ENCODE measurements around the gene FGD6.

The FGD6 gene

DNA sequence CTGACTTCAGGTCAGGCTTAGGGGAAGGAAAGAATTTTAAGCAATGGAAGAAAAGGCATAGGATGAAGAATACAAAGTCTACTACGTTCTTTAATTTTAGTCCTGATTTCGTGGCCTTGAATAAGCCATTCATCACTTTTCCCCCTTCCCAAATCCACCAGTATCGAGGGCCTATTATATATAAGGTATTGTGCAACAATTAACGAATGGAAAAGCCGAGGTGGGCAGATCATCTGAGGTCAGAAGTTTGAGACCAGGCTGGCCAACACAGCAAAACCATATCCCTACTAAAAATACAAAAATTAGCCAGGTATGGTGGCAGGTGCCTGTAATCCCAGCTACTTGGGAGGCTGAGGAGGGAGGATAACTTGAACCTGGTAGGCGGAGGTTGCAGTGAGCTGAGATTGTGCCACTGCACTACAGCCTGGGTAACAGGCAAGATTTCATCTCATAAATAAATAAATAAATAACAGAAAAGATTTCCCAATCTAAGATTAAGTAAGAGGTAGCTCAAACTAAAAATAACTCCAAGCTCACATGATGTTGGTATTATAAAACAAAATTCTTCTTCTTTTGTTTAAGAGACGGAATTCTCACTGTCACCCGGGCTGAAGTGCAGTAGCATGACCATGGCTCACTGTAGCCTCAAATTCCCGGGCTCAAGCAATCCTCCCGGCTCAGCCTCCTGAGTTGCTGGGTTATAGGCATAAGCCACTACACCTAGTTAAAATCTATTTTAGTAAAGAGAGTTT is 85.5 kb downstream of the FGD6 start:
- DNase-seq (ENCODE audit: extremely low read depth, low read depth), result no peak

DNA sequence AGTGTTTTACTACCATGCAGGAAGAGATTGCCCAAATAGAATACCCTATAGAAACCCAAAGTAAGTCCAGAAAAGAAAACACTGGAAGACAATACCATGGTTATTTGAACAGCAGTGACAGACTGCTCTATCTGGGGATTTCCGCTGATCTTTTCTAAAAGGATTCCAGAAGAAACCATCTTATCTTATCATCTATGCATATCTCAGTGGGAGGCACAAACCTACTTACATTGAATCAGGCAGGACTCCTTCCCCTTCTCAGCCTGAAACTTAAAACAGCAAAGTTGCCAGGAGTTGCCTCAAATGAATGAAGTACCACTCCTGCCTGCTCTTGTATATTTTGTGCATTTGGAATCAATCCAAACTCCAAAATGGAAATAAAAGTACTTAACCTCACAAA is 87.2 kb downstream of the FGD6 start:
- TF ChIP-seq, protein P1, sequence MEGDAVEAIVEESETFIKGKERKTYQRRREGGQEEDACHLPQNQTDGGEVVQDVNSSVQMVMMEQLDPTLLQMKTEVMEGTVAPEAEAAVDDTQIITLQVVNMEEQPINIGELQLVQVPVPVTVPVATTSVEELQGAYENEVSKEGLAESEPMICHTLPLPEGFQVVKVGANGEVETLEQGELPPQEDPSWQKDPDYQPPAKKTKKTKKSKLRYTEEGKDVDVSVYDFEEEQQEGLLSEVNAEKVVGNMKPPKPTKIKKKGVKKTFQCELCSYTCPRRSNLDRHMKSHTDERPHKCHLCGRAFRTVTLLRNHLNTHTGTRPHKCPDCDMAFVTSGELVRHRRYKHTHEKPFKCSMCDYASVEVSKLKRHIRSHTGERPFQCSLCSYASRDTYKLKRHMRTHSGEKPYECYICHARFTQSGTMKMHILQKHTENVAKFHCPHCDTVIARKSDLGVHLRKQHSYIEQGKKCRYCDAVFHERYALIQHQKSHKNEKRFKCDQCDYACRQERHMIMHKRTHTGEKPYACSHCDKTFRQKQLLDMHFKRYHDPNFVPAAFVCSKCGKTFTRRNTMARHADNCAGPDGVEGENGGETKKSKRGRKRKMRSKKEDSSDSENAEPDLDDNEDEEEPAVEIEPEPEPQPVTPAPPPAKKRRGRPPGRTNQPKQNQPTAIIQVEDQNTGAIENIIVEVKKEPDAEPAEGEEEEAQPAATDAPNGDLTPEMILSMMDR (IDR thresholded peaks at IDR 0.05; ENCODE audit: low read depth, low read length, missing control alignments), result no peak
- no peak overlapping the region for H3K4me3 ChIP-seq (replicated peaks; ENCODE audit: low read depth, low read length)
- DNase-seq (ENCODE audit: extremely low read depth, low read depth), result no peak

More for the DNA sequence above, 85.5 kb downstream of the FGD6 start:
- no peak overlapping the region for H3K4me3 ChIP-seq (replicated peaks; ENCODE audit: low read depth, low read length)
- TF ChIP-seq, protein P1 (IDR thresholded peaks at IDR 0.05; ENCODE audit: low read depth, low read length, missing control alignments), result no peak

DNA sequence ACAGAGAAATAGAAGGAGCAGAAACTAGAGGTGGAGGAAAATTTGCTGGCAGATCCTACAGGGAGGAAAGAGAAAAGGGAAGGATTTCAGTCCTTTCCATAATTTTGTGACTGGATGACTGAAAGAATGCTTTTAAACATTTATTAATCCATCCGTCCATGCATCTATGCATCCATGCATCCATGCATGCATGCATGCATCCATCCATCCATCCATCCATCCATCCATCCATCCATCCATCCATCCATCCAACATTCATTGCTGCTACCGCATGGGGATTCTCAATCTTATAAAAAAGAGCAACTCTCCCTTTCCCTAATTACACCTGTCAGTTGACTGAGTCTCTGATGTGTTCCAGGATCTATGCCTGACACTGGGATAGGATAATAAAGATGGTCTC is 88.2 kb downstream of the FGD6 start:
- H3K4me3 ChIP-seq (replicated peaks; ENCODE audit: low read depth, low read length), result no peak overlapping the region
- no peak for DNase-seq (ENCODE audit: extremely low read depth, low read depth)
- TF ChIP-seq, protein P1 (IDR thresholded peaks at IDR 0.05; ENCODE audit: low read depth, low read length, missing control alignments), result no peak

DNA sequence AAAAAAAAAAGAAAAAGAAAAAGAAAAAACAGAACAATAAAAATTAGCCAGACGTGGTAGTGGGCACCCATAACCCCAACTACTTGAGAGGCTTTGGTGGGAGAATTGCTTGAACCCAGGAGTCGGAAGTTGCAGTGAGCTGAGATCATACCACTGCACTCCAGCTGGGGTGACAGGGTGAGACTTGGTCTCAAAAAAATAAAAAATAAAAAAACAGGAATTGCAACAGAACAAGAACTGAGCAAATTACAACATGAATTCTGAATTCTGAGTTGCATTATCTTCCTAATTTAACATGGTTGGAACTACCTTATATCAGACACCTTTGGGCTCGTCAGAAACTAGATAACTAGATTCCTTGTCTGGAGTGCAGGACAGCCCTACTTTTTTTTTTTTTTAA is 90.5 kb downstream of the FGD6 start:
- no peak for DNase-seq (ENCODE audit: extremely low read depth, low read depth)
- TF ChIP-seq, protein P1 (IDR thresholded peaks at IDR 0.05; ENCODE audit: low read depth, low read length, missing control alignments), result no peak
- H3K4me3 ChIP-seq (replicated peaks; ENCODE audit: low read depth, low read length), result no peak overlapping the region

DNA sequence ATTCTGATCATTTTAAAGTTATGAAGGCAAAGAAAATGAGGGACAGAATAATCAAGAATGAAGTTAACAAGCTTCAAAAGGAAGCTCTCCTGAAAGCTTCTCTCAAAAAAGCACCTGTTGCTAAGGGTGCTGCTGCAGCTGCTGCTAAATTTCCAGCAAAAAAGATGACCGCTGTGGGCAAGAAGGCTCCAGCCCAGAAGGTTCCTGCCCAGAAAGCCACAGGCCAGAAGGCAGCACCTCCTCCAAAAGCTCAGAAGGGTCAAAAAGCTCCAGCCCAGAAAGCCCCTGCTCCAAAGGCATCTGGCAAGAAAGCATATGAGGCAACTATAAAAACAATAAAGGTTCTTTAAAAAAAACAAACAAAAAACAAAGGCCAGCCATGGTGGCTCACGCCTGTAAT is 91.2 kb downstream of the FGD6 start:
- no peak for DNase-seq (ENCODE audit: extremely low read depth, low read depth)
- no peak overlapping the region for H3K4me3 ChIP-seq (replicated peaks; ENCODE audit: low read depth, low read length)
- TF ChIP-seq, protein P1 (IDR thresholded peaks at IDR 0.05; ENCODE audit: low read depth, low read length, missing control alignments), result no peak

DNA sequence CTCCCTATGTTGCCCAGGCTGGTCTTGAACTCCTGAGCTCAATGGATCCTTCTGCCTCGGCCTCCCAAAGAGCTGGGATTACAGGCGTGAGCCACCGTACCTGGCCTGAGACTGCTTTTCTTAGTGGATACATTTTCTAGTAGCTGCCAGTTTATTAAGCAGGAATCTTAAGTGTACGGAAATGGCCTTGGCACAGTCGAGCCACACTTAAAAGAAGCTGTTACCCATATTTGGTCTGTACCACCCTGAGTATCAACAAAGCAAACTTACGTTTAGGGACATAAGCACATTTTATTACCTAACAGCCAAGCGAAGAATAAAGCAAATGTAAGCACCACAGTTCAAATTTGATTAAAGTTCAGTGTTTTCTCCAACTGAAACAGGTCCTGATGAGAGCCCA is 93.2 kb downstream of the FGD6 start:
- TF ChIP-seq, protein P1 (IDR thresholded peaks at IDR 0.05; ENCODE audit: low read depth, low read length, missing control alignments), result no peak
- H3K4me3 ChIP-seq (replicated peaks; ENCODE audit: low read depth, low read length), result no peak overlapping the region
- no peak for DNase-seq (ENCODE audit: extremely low read depth, low read depth)

DNA sequence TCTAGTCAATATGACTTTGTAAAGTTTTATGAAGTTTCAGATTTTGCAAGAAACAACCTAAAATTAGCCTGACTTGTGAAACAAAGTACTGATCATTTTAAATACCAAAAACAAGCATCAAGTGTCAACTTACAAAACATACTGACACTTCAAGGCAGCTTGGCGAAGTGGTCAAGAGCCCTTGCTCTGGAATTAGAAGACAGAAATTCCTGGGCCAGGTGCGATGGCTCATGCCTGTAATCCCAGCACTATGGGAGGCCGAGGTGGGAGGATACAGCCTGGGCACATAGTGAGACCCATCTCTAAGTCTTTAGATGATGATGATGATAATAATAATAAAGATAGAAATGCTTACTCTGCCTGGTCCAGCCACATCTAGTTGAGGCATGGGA is 98.5 kb downstream of the FGD6 start:
- no peak for DNase-seq (ENCODE audit: extremely low read depth, low read depth)
- no peak overlapping the region for H3K4me3 ChIP-seq (replicated peaks; ENCODE audit: low read depth, low read length)

More for the DNA sequence above, 98.5 kb downstream of the FGD6 start:
- TF ChIP-seq, protein P1 (IDR thresholded peaks at IDR 0.05; ENCODE audit: low read depth, low read length, missing control alignments), result no peak

Measured in HFF-Myc (cell line).